A549 (cell line): ENCODE results near the gene PHPT1. TPM values are rescaled to one million over a fixed set of nuclear protein-coding genes. Genes with fewer than 3 reads are reported as not detected.
"Not testable (repeated sequence)": the region's sequence is repeated elsewhere in the genome, so short reads cannot be mapped to it uniquely, and the experiment has no call there.

Source experiments
- ATAC-seq, 2 experiments: fragments of 200-7000 bp in 1 of 2; fragments of >200 bp in 1 of 2; cut with Nextera tagmentation in 1 of 2; cut with Tn5 transposase in 1 of 2; 3 replicates each; pipeline versions ENCODE4 v1.8.0 to v1.9.1; 2018 to 2020; ENCODE audit warnings: mild to moderate bottlenecking in 1 of 2, moderate library complexity in 1 of 2
- CTCF ChIA-PET: fragments of 300-600 bp; sonication (Branson Sonifier 250); formaldehyde crosslinking; extraction: SDS; loops from one replicate; lab custom pipeline; 2021; ENCODE audit warnings: antibody characterized with exemption, inconsistent platforms; lab: Yijun Ruan, JAX
- POLR2A ChIA-PET: fragments of 350-600 bp; formaldehyde crosslinking; extraction: SDS; loops from one replicate; lab custom pipeline; 2021; ENCODE audit warnings: antibody characterized with exemption, inconsistent platforms; lab: Yijun Ruan, JAX
- DNase-seq, 2 experiments: peaks; one replicate each; pipeline versions ENCODE4 v3.0.0 to v3.0.0-alpha.2; 2011 to 2016; ENCODE audit warnings: low read depth in 1 of 2, low spot score in 1 of 2
- FAIRE-seq: peaks from 2 replicates; lab custom pipeline; 2011; peaks lifted over from hg19 to GRCh38; lab: Jason Lieb, UNC
- H3K27ac ChIP-seq, 2 experiments: fragments of >200 bp; sonication (Bioruptor Twin); formaldehyde crosslinking; 3 replicates each; pipeline ENCODE4 v1.5.1; 2016 to 2017
- H3K4me1 ChIP-seq: fragments of >200 bp; sonication (Bioruptor Twin); formaldehyde crosslinking; 3 replicates; pipeline ENCODE4 v1.6.1; 2016
- H3K4me2 ChIP-seq: fragments of >200 bp; sonication (Bioruptor Twin); formaldehyde crosslinking; 3 replicates; pipeline ENCODE4 v1.6.1; 2016
- H3K4me3 ChIP-seq: fragments of >200 bp; sonication (Bioruptor Twin); formaldehyde crosslinking; 3 replicates; pipeline ENCODE4 v1.5.1; 2016
- H3K9me3 ChIP-seq: fragments of >200 bp; sonication (Bioruptor Twin); formaldehyde crosslinking; 3 replicates; pipeline ENCODE4 v1.6.1; 2016
- CBX2 ChIP-seq: fragments of 200-600 bp; sonication (generic); IDR thresholded peaks from 2 replicates; pipeline ENCODE4 v1.6.1; 2016; ENCODE audit warnings: low read depth, mild to moderate bottlenecking, borderline replicate concordance
- CBX8 ChIP-seq: fragments of 200-600 bp; sonication (generic); IDR thresholded peaks from 2 replicates; pipeline ENCODE4 v1.6.1; 2016
- ESRRA ChIP-seq: fragments of 150-350 bp; IDR thresholded peaks from 2 replicates; pipeline ENCODE4 v1.6.1; 2014; ENCODE audit warnings: mild to moderate bottlenecking, low read length, borderline replicate concordance
- FOSL2 ChIP-seq, 2 experiments: fragments of 450-650 bp in 1 of 2; fragments of >200 bp in 1 of 2; sonication (Bioruptor Twin) in 1 of 2; formaldehyde crosslinking; IDR thresholded peaks; 2 replicates each; pipeline versions ENCODE4 v1.5.0 to v1.6.1; 2016 to 2020; ENCODE audit warnings: mild to moderate bottlenecking in 1 of 2, moderate library complexity in 1 of 2
- JUN ChIP-seq, 2 experiments: fragments of >200 bp; sonication (Bioruptor Twin); formaldehyde crosslinking; IDR thresholded peaks; 2 replicates in 1 of 2; 3 replicates in 1 of 2; pipeline ENCODE4 v1.6.1; 2016 to 2017
- KDM5A ChIP-seq: fragments of 200-600 bp; sonication (generic); IDR thresholded peaks from 2 replicates; pipeline ENCODE4 v1.6.1; 2016; ENCODE audit warnings: antibody characterized with exemption, mild to moderate bottlenecking
- NFE2L2 ChIP-seq: fragments of 150-350 bp; conservative IDR thresholded peaks from 2 replicates; pipeline ENCODE4 v1.6.1; 2014; ENCODE audit warnings: low read length
- PHF8 ChIP-seq: fragments of 200-600 bp; sonication (generic); IDR thresholded peaks from 2 replicates; pipeline ENCODE4 v1.6.1; 2016; ENCODE audit warnings: low read depth, mild to moderate bottlenecking, antibody characterized with exemption, moderate library complexity, borderline replicate concordance
- RAD21 ChIP-seq, 2 experiments: fragments of >200 bp in 1 of 2; sonication (Bioruptor Twin) in 1 of 2; formaldehyde crosslinking in 1 of 2; IDR thresholded peaks in 1 of 2; conservative IDR thresholded peaks in 1 of 2; 2 replicates in 1 of 2; 3 replicates in 1 of 2; pipeline ENCODE4 v1.6.1; 2012 to 2018; ENCODE audit warnings: inconsistent platforms in 1 of 2
- RCOR1 ChIP-seq: fragments of 150-350 bp; IDR thresholded peaks from 2 replicates; pipeline ENCODE4 v1.6.1; 2014; ENCODE audit warnings: antibody characterized with exemption, low read length, low read depth
- SMC3 ChIP-seq: fragments of >200 bp; sonication (Bioruptor Twin); formaldehyde crosslinking; IDR thresholded peaks from 3 replicates; pipeline ENCODE4 v1.6.1; 2018; ENCODE audit warnings: inconsistent platforms
- TFCP2L1 ChIP-seq: fragments of 250-450 bp; sonication (Bioruptor Pico); IDR thresholded peaks from 2 replicates; pipeline ENCODE4 v1.5.0; 2021; ENCODE audit warnings: mild to moderate bottlenecking
- ZC3H11A ChIP-seq: fragments of 450-650 bp; IDR thresholded peaks from 2 replicates; pipeline ENCODE4 v1.6.1; 2014; ENCODE audit warnings: antibody characterized with exemption, mild to moderate bottlenecking
- ZFP36 ChIP-seq: fragments of 450-650 bp; IDR thresholded peaks from 2 replicates; pipeline ENCODE4 v1.6.1; 2014; ENCODE audit warnings: borderline replicate concordance; ENCODE audit not compliant: partially characterized antibody
- WGBS: methylation state at CpG from one replicate; pipeline ENCODE4 v1.1.6; 2017; ENCODE audit errors: missing lambda C conversion rate; 5-methylcytosine and 5-hydroxymethylcytosine counted together
- polyA plus RNA-seq, 4 experiments: library from polyadenylated mRNA; depleted of rRNA in 3 of 4; stranded (reverse); fragments of >200 nt; fragmentation: RNase III in 1 of 4; extraction: RNeasy Plus Mini Kit Qiagen cat#74134 plus additional on column Dnase treatment in 1 of 4; gene quantifications; 2 replicates in 3 of 4; 3 replicates in 1 of 4; pipeline ENCODE4 v1.2.3, GENCODE V29; 2011 to 2017
- TF ChIP-seq, protein P1 (sequence below): IDR thresholded peaks from 2 replicates; pipeline ENCODE4 v1.6.1; 2012
- TF ChIP-seq, protein P2 (sequence below): fragments of >200 bp; sonication (Bioruptor Twin); formaldehyde crosslinking; IDR thresholded peaks from 3 replicates; pipeline ENCODE4 v1.6.1; 2016
- TF ChIP-seq, protein P3 (sequence below): fragments of 150-350 bp; IDR thresholded peaks from 2 replicates; pipeline ENCODE4 v1.6.1; 2014; ENCODE audit warnings: low read depth, mild to moderate bottlenecking, low read length
- TF ChIP-seq, protein P4 (sequence below): fragments of >200 bp; sonication (Bioruptor Twin); formaldehyde crosslinking; IDR thresholded peaks from 2 replicates; pipeline ENCODE4 v1.6.1; 2016
- TF ChIP-seq, protein P5 (sequence below): IDR thresholded peaks from 2 replicates; pipeline ENCODE4 v1.6.1; 2012; ENCODE audit warnings: low read depth, borderline replicate concordance
- TF ChIP-seq, protein P6 (sequence below): IDR thresholded peaks from 2 replicates; pipeline ENCODE4 v1.6.1; 2012
- TF ChIP-seq, protein P7 (sequence below): fragments of 250-450 bp; sonication (Bioruptor Pico); IDR thresholded peaks from 2 replicates; pipeline ENCODE4 v1.5.0; 2021; ENCODE audit warnings: mild to moderate bottlenecking, moderate library complexity, borderline replicate concordance

Gene PHPT1
- polyA plus RNA-seq, 2 of the 4 experiments (the other 2 are of a cell fraction): 123 to 234 TPM

DNA sequence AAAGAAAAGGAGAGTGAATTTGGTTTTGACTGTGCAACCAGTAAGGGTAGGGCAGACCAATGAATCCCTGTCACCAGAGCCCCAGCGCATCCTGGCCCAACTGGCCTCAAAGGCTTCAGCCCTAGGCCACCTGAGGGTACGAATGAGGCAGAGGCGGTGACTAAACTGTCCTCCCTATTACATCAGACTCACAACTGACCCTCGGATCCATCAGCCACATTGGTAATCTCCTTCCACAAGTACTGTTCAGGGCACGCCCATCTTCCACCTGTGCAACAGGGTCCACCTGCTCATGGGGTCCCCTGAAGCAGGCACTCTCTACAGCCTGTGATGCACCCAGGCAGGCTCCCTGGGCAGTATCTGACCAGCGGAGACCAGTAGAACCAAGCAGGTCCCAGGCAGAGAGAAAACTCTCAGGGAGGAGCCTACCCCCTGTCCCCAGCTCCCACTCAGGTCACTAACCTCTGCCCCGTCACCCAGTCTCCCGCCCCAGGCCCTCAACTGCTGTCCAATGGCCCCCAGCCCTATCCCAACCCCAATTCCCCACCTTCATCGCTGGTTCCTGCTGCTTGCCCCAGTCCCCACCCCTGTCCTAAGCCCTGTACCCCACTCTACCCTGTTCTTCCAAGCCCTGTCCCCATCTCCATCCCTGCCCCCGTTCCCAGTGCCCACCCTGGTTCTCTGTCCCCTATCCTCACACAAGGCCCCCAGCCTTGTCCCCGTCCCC is 16.0 kb downstream of the PHPT1 start:
- ATAC-seq (peak in 1 of 2 experiments; percentile 8; a peak in 3 of 6 replicates), FAIRE-seq (no peak)
- TF ChIP-seq, protein P1, sequence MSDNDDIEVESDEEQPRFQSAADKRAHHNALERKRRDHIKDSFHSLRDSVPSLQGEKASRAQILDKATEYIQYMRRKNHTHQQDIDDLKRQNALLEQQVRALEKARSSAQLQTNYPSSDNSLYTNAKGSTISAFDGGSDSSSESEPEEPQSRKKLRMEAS: no peak
- no peak for TF ChIP-seq SMC3
- no peak for TF ChIP-seq ZC3H11A
- TF ChIP-seq TFCP2L1: no peak
- TF ChIP-seq CBX8: no peak
- TF ChIP-seq, protein P2, sequence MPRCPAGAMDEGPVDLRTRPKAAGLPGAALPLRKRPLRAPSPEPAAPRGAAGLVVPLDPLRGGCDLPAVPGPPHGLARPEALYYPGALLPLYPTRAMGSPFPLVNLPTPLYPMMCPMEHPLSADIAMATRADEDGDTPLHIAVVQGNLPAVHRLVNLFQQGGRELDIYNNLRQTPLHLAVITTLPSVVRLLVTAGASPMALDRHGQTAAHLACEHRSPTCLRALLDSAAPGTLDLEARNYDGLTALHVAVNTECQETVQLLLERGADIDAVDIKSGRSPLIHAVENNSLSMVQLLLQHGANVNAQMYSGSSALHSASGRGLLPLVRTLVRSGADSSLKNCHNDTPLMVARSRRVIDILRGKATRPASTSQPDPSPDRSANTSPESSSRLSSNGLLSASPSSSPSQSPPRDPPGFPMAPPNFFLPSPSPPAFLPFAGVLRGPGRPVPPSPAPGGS: no peak
- TF ChIP-seq, protein P3, sequence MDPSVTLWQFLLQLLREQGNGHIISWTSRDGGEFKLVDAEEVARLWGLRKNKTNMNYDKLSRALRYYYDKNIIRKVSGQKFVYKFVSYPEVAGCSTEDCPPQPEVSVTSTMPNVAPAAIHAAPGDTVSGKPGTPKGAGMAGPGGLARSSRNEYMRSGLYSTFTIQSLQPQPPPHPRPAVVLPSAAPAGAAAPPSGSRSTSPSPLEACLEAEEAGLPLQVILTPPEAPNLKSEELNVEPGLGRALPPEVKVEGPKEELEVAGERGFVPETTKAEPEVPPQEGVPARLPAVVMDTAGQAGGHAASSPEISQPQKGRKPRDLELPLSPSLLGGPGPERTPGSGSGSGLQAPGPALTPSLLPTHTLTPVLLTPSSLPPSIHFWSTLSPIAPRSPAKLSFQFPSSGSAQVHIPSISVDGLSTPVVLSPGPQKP: no peak
- no peak for TF ChIP-seq ESRRA
- TF ChIP-seq CBX2: no peak
- TF ChIP-seq RCOR1: no peak
- TF ChIP-seq, all 56 proteins: peak for 0
- POLR2A ChIA-PET: no interaction called here
- peaks cover 18% of the 10 kb centered on the region for H3K9me3 ChIP-seq
- peaks cover 32% of the 10 kb centered on the region for H3K4me1 ChIP-seq
- WGBS: 58% methylated on average over 8 of the region's 11 CpGs
- H3K4me2 ChIP-seq: peak overlapping the region; percentile 97
- peak overlapping the region; percentile 91 for H3K4me3 ChIP-seq
- DNase-seq: no peak
- CTCF ChIA-PET: interaction anchor here (1.0 to 7.4 kb wide), 3 partner anchors 18 to 61 kb away, joined by 3 to 45 read pairs (median 4); no protein-coding TSS in a partner anchor
- peak overlapping the region; percentile 89 to 99 for H3K27ac ChIP-seq

DNA sequence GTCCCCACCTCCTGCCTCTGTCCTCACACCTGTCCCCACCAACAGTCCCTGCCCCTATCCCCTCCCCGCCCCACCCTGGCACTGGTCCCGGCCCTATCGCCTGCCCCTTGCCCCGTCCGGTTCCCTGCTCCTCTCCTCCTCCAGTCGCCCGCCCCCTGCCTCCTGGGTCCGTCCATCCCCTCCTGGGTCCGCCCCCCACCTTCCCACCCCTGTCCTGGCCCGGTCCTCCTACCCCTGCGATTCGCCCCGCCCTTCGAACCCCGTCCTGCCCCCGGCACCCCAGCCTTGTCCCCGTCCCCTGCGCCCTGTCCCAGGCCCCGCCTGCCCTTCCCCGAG is 16.5 kb downstream of the PHPT1 start:
- TF ChIP-seq, protein P4, sequence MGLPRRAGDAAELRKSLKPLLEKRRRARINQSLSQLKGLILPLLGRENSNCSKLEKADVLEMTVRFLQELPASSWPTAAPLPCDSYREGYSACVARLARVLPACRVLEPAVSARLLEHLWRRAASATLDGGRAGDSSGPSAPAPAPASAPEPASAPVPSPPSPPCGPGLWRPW: no peak
- TF ChIP-seq, protein P5, sequence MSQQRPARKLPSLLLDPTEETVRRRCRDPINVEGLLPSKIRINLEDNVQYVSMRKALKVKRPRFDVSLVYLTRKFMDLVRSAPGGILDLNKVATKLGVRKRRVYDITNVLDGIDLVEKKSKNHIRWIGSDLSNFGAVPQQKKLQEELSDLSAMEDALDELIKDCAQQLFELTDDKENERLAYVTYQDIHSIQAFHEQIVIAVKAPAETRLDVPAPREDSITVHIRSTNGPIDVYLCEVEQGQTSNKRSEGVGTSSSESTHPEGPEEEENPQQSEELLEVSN: no peak
- TF ChIP-seq FOSL2 (IDR thresholded peaks at IDR 0.05) (no peak), FOSL2 (CRISPR knock-in tag; IDR thresholded peaks at IDR 0.05) (no peak), KDM5A (no peak), NFE2L2 (no peak), ZFP36 (no peak), JUN (IDR thresholded peaks at IDR 0.05) (no peak), PHF8 (no peak), RAD21 (conservative IDR thresholded peaks at IDR 0.05 in 1 of 2, IDR thresholded peaks at IDR 0.05 in 1 of 2) (no peak)
- TF ChIP-seq, protein P6, sequence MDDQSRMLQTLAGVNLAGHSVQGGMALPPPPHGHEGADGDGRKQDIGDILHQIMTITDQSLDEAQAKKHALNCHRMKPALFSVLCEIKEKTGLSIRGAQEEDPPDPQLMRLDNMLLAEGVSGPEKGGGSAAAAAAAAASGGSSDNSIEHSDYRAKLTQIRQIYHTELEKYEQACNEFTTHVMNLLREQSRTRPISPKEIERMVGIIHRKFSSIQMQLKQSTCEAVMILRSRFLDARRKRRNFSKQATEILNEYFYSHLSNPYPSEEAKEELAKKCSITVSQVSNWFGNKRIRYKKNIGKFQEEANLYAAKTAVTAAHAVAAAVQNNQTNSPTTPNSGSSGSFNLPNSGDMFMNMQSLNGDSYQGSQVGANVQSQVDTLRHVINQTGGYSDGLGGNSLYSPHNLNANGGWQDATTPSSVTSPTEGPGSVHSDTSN: no peak
- TF ChIP-seq, protein P7, sequence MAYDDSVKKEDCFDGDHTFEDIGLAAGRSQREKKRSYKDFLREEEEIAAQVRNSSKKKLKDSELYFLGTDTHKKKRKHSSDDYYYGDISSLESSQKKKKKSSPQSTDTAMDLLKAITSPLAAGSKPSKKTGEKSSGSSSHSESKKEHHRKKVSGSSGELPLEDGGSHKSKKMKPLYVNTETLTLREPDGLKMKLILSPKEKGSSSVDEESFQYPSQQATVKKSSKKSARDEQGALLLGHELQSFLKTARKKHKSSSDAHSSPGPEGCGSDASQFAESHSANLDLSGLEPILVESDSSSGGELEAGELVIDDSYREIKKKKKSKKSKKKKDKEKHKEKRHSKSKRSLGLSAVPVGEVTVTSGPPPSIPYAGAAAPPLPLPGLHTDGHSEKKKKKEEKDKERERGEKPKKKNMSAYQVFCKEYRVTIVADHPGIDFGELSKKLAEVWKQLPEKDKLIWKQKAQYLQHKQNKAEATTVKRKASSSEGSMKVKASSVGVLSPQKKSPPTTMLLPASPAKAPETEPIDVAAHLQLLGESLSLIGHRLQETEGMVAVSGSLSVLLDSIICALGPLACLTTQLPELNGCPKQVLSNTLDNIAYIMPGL: no peak
- TF ChIP-seq, protein P3: no peak
- TF ChIP-seq, protein P2: no peak
- Histone ChIP-seq H3K4me1 (peaks cover 27% of the 10 kb centered on the region), H3K4me2 (peak overlapping the region; percentile 97), H3K4me3 (peak overlapping the region; percentile 91), H3K9me3 (peaks cover 23% of the 10 kb centered on the region), H3K27ac (peak overlapping the region; percentile 89 to 99)
- CTCF ChIA-PET: interaction anchor here (7.4 kb wide), 1 partner anchor 18 kb away, joined by 45 read pairs; no protein-coding TSS in a partner anchor
- POLR2A ChIA-PET: interaction anchor here (0.6 to 1.0 kb wide), 6 partner anchors 9 to 36 kb away, joined by 3 to 11 read pairs (median 4); partner anchors contain the start of genes AJM1 and TRAF2
- no CpG with 5 or more reads among the region's 20 CpGs for WGBS
- ATAC-seq (peak; percentile 5 to 44; a peak in 4 of 6 replicates), DNase-seq (no peak), FAIRE-seq (no peak)

DNA sequence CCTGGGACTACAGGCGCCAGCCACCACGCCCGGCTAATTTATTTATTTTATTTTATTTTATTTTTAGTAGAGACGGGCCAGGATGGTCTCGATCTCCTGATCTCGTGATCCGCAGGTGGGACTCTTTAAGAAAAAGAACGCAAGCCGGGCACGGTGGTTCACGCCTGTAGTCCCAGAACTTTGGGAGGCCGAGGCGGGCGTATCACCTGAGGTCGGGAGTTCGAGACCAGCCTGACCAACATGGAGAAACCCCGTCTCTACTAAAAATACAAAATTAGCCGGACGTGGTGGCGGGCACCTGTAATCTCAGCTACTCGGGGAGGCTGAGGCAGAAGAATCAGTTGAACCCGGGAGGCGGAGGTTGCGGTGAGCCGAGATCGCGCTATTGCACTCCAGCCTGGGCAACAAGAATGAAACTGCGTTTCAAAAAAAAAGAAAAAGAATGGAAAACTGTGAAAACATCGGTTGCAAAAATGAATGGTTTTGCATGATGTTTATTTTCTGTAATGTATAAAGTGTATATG is 17.8 kb downstream of the PHPT1 start:
- DNase-seq, FAIRE-seq, POLR2A ChIA-PET, CTCF ChIA-PET, ATAC-seq: not testable (repeated sequence)
- Histone ChIP-seq H3K9me3 (peaks cover 33% of the 10 kb centered on the region), H3K4me2 (peak overlapping the region; percentile 97), H3K27ac (peak overlapping the region; percentile 89 to 99), H3K4me3 (peak overlapping the region; percentile 91), H3K4me1 (peaks cover 21% of the 10 kb centered on the region)
- 85% methylated on average over 29 of the region's 29 CpGs for WGBS
